Body of pancreas (tissue), 4 donors: ENCODE results near the gene UHMK1. TPM values are rescaled to one million over a fixed set of nuclear protein-coding genes. Genes with fewer than 3 reads are reported as not detected.

Experiments
- ATAC-seq: fragments of 150-250 bp; one replicate; pipeline ENCODE4 v1.9.1; 2016
- DNase-seq, 4 donors: peaks; one replicate each; pipeline ENCODE4 v3.0.0-alpha.2; 2019
- H3K27ac ChIP-seq, 4 donors: fragments of 200-600 bp; sonication (generic); 1 replicate in 3 of 4; 2 replicates in 1 of 4; pipeline versions ENCODE4 v1.5.1 to v1.6.1; 2016 to 2019; ENCODE audit warnings: mild to moderate bottlenecking in 1 of 4, mixed read lengths in 1 of 4, moderate library complexity in 1 of 4
- H3K27me3 ChIP-seq, 2 donors: fragments of 200-600 bp; sonication (generic); one replicate each; pipeline ENCODE4 v1.6.0; 2016; ENCODE audit warnings: mild to moderate bottlenecking in 1 of 2
- H3K36me3 ChIP-seq, 2 donors: fragments of 200-600 bp; sonication (generic); replicated peaks in 1 of 2; 2 replicates each; pipeline ENCODE4 v1.5.1; 2016; ENCODE audit warnings: low read depth in 2 of 2; ENCODE audit not compliant: insufficient read depth in 1 of 2
- H3K4me1 ChIP-seq: fragments of 200-600 bp; sonication (generic); one replicate; pipeline ENCODE4 v1.6.0; 2016
- H3K4me3 ChIP-seq, 2 donors: fragments of 200-600 bp; sonication (generic); 1 replicate in 1 of 2; 2 replicates in 1 of 2; pipeline ENCODE4 v1.5.1; 2016 to 2019
- H3K9me3 ChIP-seq, 3 donors: fragments of 200-600 bp; sonication (generic); 1 replicate in 2 of 3; 2 replicates in 1 of 3; pipeline ENCODE4 v1.5.1; 2016
- POLR2A ChIP-seq, 3 donors: fragments of 450-650 bp; IDR thresholded peaks; one replicate each; pipeline ENCODE4 v1.6.1; 2016; ENCODE audit warnings: antibody characterized with exemption in 3 of 3, mild to moderate bottlenecking in 2 of 3
- WGBS, 2 donors: methylation state at CpG; one replicate each; pipeline ENCODE4 v1.1.5; 2017; 5-methylcytosine and 5-hydroxymethylcytosine counted together
- intact Hi-C: fragments of 100-400 bp; cut with DNase I; formaldehyde crosslinking; loops from one replicate; pipeline ENCODE4 v1.15.1; 2023
- total RNA-seq, 2 donors: library from RNA; depleted of rRNA; stranded (reverse); fragments of >200 nt; gene quantifications; one replicate each; pipeline ENCODE4 v1.1.0, GENCODE V29; 2016
- TF ChIP-seq, protein P1 (sequence below), 7 experiments: fragments of 450-650 bp in 4 of 7; fragments of 200-600 bp in 3 of 7; sonication (generic) in 3 of 7; IDR thresholded peaks; one replicate each; pipeline ENCODE4 v1.5.1; 2016 to 2019; ENCODE audit warnings: antibody characterized with exemption in 7 of 7

Gene UHMK1
- total RNA-seq, 2 donors from 2014 or later: 23.1 to 27.7 TPM

GRCh38 chr1:162537216-162537615 is 39.6 kb downstream of the UHMK1 start:
- no peaks in the 10 kb centered on the region for H3K36me3 ChIP-seq
- H3K9me3 ChIP-seq: no peaks in the 10 kb centered on the region
- no peak overlapping the region for H3K27ac ChIP-seq
- WGBS, 2 donors: 82 to 86% methylated on average over 2 of the region's 2 CpGs
- H3K4me3 ChIP-seq: no peak overlapping the region
- TF ChIP-seq, protein P1, sequence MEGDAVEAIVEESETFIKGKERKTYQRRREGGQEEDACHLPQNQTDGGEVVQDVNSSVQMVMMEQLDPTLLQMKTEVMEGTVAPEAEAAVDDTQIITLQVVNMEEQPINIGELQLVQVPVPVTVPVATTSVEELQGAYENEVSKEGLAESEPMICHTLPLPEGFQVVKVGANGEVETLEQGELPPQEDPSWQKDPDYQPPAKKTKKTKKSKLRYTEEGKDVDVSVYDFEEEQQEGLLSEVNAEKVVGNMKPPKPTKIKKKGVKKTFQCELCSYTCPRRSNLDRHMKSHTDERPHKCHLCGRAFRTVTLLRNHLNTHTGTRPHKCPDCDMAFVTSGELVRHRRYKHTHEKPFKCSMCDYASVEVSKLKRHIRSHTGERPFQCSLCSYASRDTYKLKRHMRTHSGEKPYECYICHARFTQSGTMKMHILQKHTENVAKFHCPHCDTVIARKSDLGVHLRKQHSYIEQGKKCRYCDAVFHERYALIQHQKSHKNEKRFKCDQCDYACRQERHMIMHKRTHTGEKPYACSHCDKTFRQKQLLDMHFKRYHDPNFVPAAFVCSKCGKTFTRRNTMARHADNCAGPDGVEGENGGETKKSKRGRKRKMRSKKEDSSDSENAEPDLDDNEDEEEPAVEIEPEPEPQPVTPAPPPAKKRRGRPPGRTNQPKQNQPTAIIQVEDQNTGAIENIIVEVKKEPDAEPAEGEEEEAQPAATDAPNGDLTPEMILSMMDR (IDR thresholded peaks at IDR 0.05): no peak
- no peak for TF ChIP-seq POLR2A (IDR thresholded peaks at IDR 0.05)
- intact Hi-C loops: no loop called here
- no peak for ATAC-seq
- no peaks in the 10 kb centered on the region for H3K27me3 ChIP-seq
- no peak for DNase-seq
- H3K4me1 ChIP-seq: no peaks in the 10 kb centered on the region

- H3K36me3 ChIP-seq: no peaks in the 10 kb centered on the region
- WGBS, 2 donors: 77 to 88% methylated on average over 1 of the region's 1 CpG
- intact Hi-C loops: no loop called here
- no peak for DNase-seq
- no peak for TF ChIP-seq POLR2A (IDR thresholded peaks at IDR 0.05)
- TF ChIP-seq, protein P1 (IDR thresholded peaks at IDR 0.05): no peak
- no peak for ATAC-seq
- H3K4me3 ChIP-seq: no peak overlapping the region
- H3K9me3 ChIP-seq: no peaks in the 10 kb centered on the region
- no peak overlapping the region for H3K27ac ChIP-seq
- no peaks in the 10 kb centered on the region for H3K4me1 ChIP-seq
- H3K27me3 ChIP-seq: no peaks in the 10 kb centered on the region
These were observed 41.3 kb downstream of the UHMK1 start for GRCh38 chr1:162538815-162539431.

GRCh38 chr1:162541619-162542141 is 44.1 kb downstream of the UHMK1 start:
- no peak overlapping the region for H3K4me3 ChIP-seq
- DNase-seq (peak in 3 of 4 donors; percentile 17 to 55 (median 24)), ATAC-seq (peak; percentile 27)
- no peak overlapping the region for H3K27ac ChIP-seq
- intact Hi-C loops: no loop called here
- H3K27me3 ChIP-seq: no peaks in the 10 kb centered on the region
- TF ChIP-seq POLR2A (IDR thresholded peaks at IDR 0.05): no peak
- H3K36me3 ChIP-seq: no peaks in the 10 kb centered on the region
- H3K9me3 ChIP-seq: no peaks in the 10 kb centered on the region
- no peaks in the 10 kb centered on the region for H3K4me1 ChIP-seq
- 63 to 72% methylated on average over 5 of the region's 5 CpGs for WGBS, 2 donors

GRCh38 chr1:162543228-162543627 is 45.6 kb downstream of the UHMK1 start:
- ATAC-seq (no peak), DNase-seq (no peak)
- WGBS, 2 donors: 91 to 98% methylated on average over 3 of the region's 3 CpGs
- Histone ChIP-seq H3K36me3 (no peaks in the 10 kb centered on the region), H3K27ac (no peak overlapping the region), H3K4me1 (no peaks in the 10 kb centered on the region), H3K4me3 (no peak overlapping the region), H3K27me3 (no peaks in the 10 kb centered on the region), H3K9me3 (no peaks in the 10 kb centered on the region)
- TF ChIP-seq, protein P1 (IDR thresholded peaks at IDR 0.05): no peak
- TF ChIP-seq POLR2A (IDR thresholded peaks at IDR 0.05): no peak
- intact Hi-C loops: no loop called here

GRCh38 chr1:162548170-162548569 is 50.6 kb downstream of the UHMK1 start:
- H3K4me3 ChIP-seq: no peak overlapping the region
- ATAC-seq (no peak), DNase-seq (peak in 1 of 4 donors; percentile 13)
- no peak for TF ChIP-seq POLR2A (IDR thresholded peaks at IDR 0.05)
- TF ChIP-seq, protein P1 (IDR thresholded peaks at IDR 0.05): no peak
- intact Hi-C loops: no loop called here
- H3K27ac ChIP-seq: no peak overlapping the region
- no peaks in the 10 kb centered on the region for H3K36me3 ChIP-seq
- 84 to 85% methylated on average over 4 of the region's 4 CpGs for WGBS, 2 donors
- no peaks in the 10 kb centered on the region for H3K4me1 ChIP-seq
- no peaks in the 10 kb centered on the region for H3K27me3 ChIP-seq
- H3K9me3 ChIP-seq: no peaks in the 10 kb centered on the region
